Prostate gland (tissue), 2 donors: ENCODE data around the gene AMT. TPM values are rescaled to one million over a fixed set of nuclear protein-coding genes. Genes with fewer than 3 reads are reported as not detected.

Experiments used
- DNase-seq: peaks from one replicate; pipeline ENCODE4 v3.0.0-alpha.2; 2019; ENCODE audit warnings: low spot score
- H3K27ac ChIP-seq, 2 donors: fragments of 200-600 bp; sonication (generic); 2 replicates each; pipeline ENCODE4 v1.5.1; 2017 to 2019
- H3K27me3 ChIP-seq: fragments of 200-600 bp; sonication (generic); replicated peaks from 2 replicates; pipeline ENCODE4 v1.5.1; 2019; ENCODE audit not compliant: insufficient read depth
- H3K36me3 ChIP-seq, 2 donors: fragments of 200-600 bp; sonication (generic); 1 replicate in 1 of 2; 2 replicates in 1 of 2; pipeline versions ENCODE4 v1.5.1 to v1.8.1; 2017 to 2019
- H3K4me1 ChIP-seq: fragments of 200-600 bp; sonication (generic); replicated peaks from 2 replicates; pipeline ENCODE4 v1.5.1; 2019
- H3K4me3 ChIP-seq, 2 donors: fragments of 200-600 bp; sonication (generic); 2 replicates each; pipeline ENCODE4 v1.5.1; 2017 to 2019
- H3K9me3 ChIP-seq: fragments of 200-600 bp; sonication (generic); 2 replicates; pipeline ENCODE4 v1.5.1; 2017
- POLR2A ChIP-seq: fragments of 450-650 bp; IDR thresholded peaks from one replicate; pipeline ENCODE4 v1.6.1; 2016; ENCODE audit warnings: antibody characterized with exemption, mild to moderate bottlenecking
- POLR2AphosphoS5 ChIP-seq: sonication (generic); formaldehyde crosslinking; IDR thresholded peaks from one replicate; pipeline ENCODE4 v1.6.1; 2017; ENCODE audit warnings: antibody characterized with exemption
- WGBS: methylation state at CpG from one replicate; pipeline ENCODE4 v1.1.5; 2018; 5-methylcytosine and 5-hydroxymethylcytosine counted together
- intact Hi-C: fragments of 100-400 bp; cut with DNase I; formaldehyde crosslinking; loops from one replicate; pipeline ENCODE4 v1.14.2; 2022
- total RNA-seq, 2 donors: library from RNA; depleted of rRNA; stranded (reverse); fragments of >200 nt; gene quantifications; one replicate each; pipeline ENCODE4 v1.1.0, GENCODE V29; 2016
- TF ChIP-seq, protein P1 (sequence below), 4 experiments: fragments of 200-600 bp in 2 of 4; fragments of 450-650 bp in 2 of 4; sonication (generic) in 2 of 4; IDR thresholded peaks; 1 replicate in 3 of 4; 2 replicates in 1 of 4; pipeline ENCODE4 v1.5.1; 2016 to 2019; ENCODE audit warnings: antibody characterized with exemption in 4 of 4, mild to moderate bottlenecking in 2 of 4, moderate library complexity in 2 of 4

The AMT gene
- total RNA-seq, 2 donors from 2014 or later = 6.3 to 8.9 TPM

DNA sequence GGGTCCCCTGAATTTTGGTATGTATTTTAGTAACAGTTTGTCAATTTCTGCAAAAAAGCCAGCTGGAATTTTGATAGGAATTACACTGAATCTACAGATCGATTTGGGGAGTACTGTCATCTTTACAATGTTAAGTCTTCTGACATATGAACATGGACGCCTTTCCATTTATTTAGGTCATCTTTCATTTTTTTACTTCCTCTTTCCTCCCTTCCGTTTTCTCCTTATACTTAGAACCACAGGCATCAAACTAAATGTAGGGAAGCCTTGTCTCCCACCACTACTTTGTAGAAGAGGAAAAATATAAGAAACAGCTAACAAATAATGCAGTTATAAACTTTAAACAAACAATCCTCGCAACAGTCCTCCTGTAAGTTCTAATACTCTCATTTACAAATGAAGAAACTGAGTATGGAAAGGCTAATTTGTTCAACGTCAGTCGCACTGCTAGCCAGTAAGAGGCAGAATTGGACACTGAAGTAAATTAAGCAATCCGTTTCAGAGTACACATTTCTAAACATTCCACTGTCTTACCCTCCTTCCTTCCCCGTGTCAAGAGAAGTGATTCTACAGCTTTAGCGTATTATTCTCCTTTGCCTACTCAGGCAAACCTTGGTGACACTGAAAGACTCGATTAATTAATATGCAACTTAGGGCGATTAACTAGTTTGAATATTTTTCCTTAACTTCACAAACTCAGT is 36.1 kb downstream of the AMT start:
- Histone ChIP-seq H3K4me3 (no peak overlapping the region), H3K27ac (no peak overlapping the region), H3K36me3 (no peaks in the 10 kb centered on the region), H3K4me1 (no peaks in the 10 kb centered on the region), H3K9me3 (no peaks in the 10 kb centered on the region), H3K27me3 (no peaks in the 10 kb centered on the region)
- DNase-seq = no peak
- TF ChIP-seq POLR2AphosphoS5 = no peak
- intact Hi-C loops = no loop called here
- WGBS = 80% methylated on average over 11 of the region's 11 CpGs

DNA sequence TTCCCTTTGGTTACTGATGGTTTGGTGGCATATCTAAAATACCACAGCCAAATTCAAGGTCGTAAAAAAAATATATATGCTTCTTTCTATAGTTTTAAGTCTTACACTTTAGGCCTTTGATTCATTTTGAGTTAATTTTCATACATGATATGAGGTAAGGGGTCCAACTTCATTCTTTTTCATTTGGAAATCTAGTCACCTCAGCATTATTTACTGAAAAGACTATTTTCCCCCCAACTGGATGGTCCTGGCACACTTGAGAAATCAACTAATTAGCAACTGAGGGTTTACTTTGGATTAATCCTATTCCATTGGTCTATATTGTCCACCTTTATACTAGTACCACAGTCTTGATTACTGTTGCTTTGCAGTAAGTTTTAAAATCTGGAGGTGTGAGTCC is 36.7 kb downstream of the AMT start:
- TF ChIP-seq POLR2AphosphoS5 = no peak
- TF ChIP-seq, protein P1, sequence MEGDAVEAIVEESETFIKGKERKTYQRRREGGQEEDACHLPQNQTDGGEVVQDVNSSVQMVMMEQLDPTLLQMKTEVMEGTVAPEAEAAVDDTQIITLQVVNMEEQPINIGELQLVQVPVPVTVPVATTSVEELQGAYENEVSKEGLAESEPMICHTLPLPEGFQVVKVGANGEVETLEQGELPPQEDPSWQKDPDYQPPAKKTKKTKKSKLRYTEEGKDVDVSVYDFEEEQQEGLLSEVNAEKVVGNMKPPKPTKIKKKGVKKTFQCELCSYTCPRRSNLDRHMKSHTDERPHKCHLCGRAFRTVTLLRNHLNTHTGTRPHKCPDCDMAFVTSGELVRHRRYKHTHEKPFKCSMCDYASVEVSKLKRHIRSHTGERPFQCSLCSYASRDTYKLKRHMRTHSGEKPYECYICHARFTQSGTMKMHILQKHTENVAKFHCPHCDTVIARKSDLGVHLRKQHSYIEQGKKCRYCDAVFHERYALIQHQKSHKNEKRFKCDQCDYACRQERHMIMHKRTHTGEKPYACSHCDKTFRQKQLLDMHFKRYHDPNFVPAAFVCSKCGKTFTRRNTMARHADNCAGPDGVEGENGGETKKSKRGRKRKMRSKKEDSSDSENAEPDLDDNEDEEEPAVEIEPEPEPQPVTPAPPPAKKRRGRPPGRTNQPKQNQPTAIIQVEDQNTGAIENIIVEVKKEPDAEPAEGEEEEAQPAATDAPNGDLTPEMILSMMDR (IDR thresholded peaks at IDR 0.05) = no peak
- TF ChIP-seq POLR2A = no peak
- H3K27me3 ChIP-seq = no peaks in the 10 kb centered on the region
- 85% methylated on average over 1 of the region's 1 CpG for WGBS
- no peak for DNase-seq
- H3K36me3 ChIP-seq = no peaks in the 10 kb centered on the region
- H3K9me3 ChIP-seq = no peaks in the 10 kb centered on the region
- H3K4me1 ChIP-seq = no peaks in the 10 kb centered on the region
- intact Hi-C loops = no loop called here
- no peak overlapping the region for H3K27ac ChIP-seq
- H3K4me3 ChIP-seq = no peak overlapping the region

DNA sequence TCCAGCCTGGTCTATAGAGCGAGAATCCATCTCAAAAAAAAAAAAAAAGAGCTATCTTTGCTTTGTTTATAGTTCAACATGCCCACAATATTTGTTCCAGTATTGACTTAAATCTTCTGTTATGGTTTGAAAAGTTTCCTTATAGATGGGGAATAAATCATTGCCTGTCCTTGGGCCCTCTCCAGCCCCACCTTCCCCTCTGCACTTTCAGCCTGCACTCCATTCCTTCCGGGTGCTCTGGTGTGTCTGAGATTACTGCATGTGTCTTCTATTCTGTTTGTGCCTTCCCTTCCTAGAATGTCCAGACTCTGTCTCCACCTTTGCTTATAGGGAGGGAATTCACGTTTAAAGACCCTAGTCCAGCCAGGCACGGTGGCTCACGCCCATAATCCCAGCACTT is 38.9 kb downstream of the AMT start:
- Histone ChIP-seq H3K4me1 (no peaks in the 10 kb centered on the region), H3K9me3 (no peaks in the 10 kb centered on the region), H3K4me3 (no peak overlapping the region), H3K27me3 (no peaks in the 10 kb centered on the region), H3K36me3 (no peaks in the 10 kb centered on the region), H3K27ac (no peak overlapping the region)
- 77% methylated on average over 5 of the region's 5 CpGs for WGBS
- intact Hi-C loops = no loop called here
- no peak for TF ChIP-seq POLR2A
- TF ChIP-seq, protein P1 (IDR thresholded peaks at IDR 0.05) = no peak
- TF ChIP-seq POLR2AphosphoS5 = no peak
- DNase-seq = no peak

DNA sequence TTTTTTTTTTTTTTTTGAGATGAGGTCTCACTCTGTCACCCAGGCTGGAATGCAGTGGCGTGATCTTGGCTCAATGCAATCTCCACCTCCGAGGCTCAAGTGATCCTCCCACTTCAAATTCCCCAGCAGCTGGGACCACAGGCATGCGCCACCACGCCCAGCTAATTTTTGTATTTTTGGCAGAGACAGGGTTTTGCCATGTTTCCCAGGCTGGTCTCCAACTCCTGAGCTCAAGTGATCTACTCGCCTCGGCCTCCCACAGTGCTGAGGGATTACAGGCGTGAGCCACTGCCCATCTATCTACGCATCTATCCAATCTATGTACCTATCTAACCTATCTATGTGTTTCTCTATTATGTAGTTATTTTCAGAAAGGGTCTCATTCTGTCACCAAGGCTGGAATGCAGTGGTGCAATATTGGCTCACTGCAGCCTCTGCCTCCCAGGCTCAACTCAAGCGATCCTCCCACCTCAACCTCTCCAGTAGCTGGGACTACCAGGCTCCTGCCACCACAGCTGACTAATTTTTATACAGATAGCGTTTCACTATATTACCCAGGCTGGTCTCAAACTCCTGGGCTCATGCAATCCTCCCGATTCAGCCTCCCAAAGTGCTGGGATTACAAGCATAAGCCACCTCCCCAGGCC is 43.9 kb downstream of the AMT start:
- no peak for DNase-seq
- WGBS = 77% methylated on average over 11 of the region's 11 CpGs
- no peaks in the 10 kb centered on the region for H3K4me1 ChIP-seq

DNA sequence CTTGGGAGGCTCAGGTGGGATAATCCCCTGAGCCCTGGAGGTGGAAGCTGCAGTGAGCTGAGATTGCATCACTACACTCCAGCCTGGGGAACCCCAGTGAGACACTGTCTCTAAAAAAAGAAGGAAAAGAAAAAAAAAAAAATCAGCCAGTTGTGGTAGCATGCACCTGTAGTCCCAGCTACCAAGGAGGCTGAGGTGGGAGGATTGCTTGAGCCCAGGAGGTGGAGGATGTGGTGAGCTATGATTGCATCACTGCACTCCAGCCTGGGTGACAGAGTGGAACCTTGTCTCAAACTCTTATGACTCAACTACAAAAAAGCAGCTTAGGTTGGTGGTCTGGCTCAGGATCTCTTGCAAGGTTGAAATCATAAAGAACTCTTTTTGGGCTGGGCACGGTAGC is 44.8 kb downstream of the AMT start:
- 100% methylated on average over 1 of the region's 1 CpG for WGBS
- Histone ChIP-seq H3K36me3 (no peaks in the 10 kb centered on the region), H3K4me3 (no peak overlapping the region), H3K9me3 (no peaks in the 10 kb centered on the region), H3K4me1 (no peaks in the 10 kb centered on the region), H3K27ac (no peak overlapping the region), H3K27me3 (no peaks in the 10 kb centered on the region)
- DNase-seq = no peak
- intact Hi-C loops = no loop called here
- TF ChIP-seq POLR2AphosphoS5 (no peak), POLR2A (no peak)
- TF ChIP-seq, protein P1 (IDR thresholded peaks at IDR 0.05) = no peak

More for the DNA sequence above, 43.9 kb downstream of the AMT start:
- intact Hi-C loops = no loop called here
- TF ChIP-seq POLR2AphosphoS5 (no peak), POLR2A (no peak)
- TF ChIP-seq, protein P1 (IDR thresholded peaks at IDR 0.05) = no peak
- Histone ChIP-seq H3K4me3 (no peak overlapping the region), H3K9me3 (no peaks in the 10 kb centered on the region), H3K27me3 (no peaks in the 10 kb centered on the region), H3K36me3 (no peaks in the 10 kb centered on the region), H3K27ac (no peak overlapping the region)
